ENCODE results near the gene COG5.

DNA sequence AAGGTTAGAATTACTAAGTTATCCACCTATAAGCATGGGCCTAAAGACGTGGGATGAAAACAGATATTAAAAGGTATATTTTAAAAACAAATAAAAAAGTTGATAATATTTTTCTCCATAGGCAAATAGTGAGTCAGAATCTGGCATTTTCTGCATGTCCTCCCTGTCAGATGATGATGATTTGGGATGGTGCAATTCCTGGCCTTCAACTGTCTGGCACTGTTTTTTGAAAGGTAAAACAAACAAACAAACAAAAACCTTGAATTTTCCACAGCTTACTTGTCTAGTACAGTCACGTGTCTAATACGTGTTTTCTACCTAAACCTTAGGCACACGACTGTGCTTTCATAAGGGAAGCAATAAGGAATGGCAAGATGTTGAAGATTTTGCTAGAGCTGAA is 377.5 kb downstream of the COG5 start:
- TF ChIP-seq EZH2 (IDR thresholded peaks at IDR 0.05; ENCODE audit: borderline replicate concordance, low read depth, low read length, poor library complexity, severe bottlenecking) (no peak), CTCF (conservative IDR thresholded peaks at IDR 0.05; ENCODE audit: low read depth, low read length) (no peak)
